ENCODE results near the gene CCDC13. TPM values are rescaled to one million over a fixed set of nuclear protein-coding genes. Genes with fewer than 3 reads are reported as not detected.

Gene CCDC13
- total and polyA plus RNA-seq, 4 donors, result 0.42 to 2.3 (median 1.0) TPM

- DNase-seq (ENCODE audit: low spot score), result no peak
- H3K9me3 ChIP-seq (ENCODE audit: control insufficient read depth in 4 of 4, low read length in 3 of 4), result no peaks in the 10 kb centered on the region
- H3K36me3 ChIP-seq (ENCODE audit: control insufficient read depth in 4 of 4, insufficient read depth in 3 of 4, low read depth in 1 of 4, low read length in 3 of 4), result no peaks in the 10 kb centered on the region
- peaks cover 4 to 15% (median 14%) of the 10 kb centered on the region in 4 donors for H3K4me1 ChIP-seq (ENCODE audit: control insufficient read depth in 4 of 4, insufficient read depth in 4 of 4, low read length in 3 of 4)
- no peak overlapping the region for H3K27ac ChIP-seq (ENCODE audit: low read depth in 1 of 2, low read length in 2 of 2)
- H3K4me3 ChIP-seq (ENCODE audit: low read depth in 1 of 3, low read length in 3 of 3), result no peak overlapping the region
- 88% methylated on average over 3 of the region's 3 CpGs for WGBS
- TF ChIP-seq TAF1 (conservative IDR thresholded peaks at IDR 0.05) (no peak), FOXA1 (IDR thresholded peaks at IDR 0.05) (no peak), ZBTB33 (IDR thresholded peaks at IDR 0.05) (no peak), REST (IDR thresholded peaks at IDR 0.05) (no peak), FOXA2 (IDR thresholded peaks at IDR 0.05) (no peak), CTCF (IDR thresholded peaks at IDR 0.05; ENCODE audit: low read depth, low read length, missing input control) (no peak), MAX (IDR thresholded peaks at IDR 0.05) (no peak), JUND (IDR thresholded peaks at IDR 0.05) (no peak), HNF4A (conservative IDR thresholded peaks at IDR 0.05) (no peak), HNF4G (IDR thresholded peaks at IDR 0.05) (no peak), NR2F2 (IDR thresholded peaks at IDR 0.05) (no peak), RAD21 (IDR thresholded peaks at IDR 0.05) (no peak), SP1 (IDR thresholded peaks at IDR 0.05) (no peak), ATF3 (IDR thresholded peaks at IDR 0.05) (no peak), YY1 (IDR thresholded peaks at IDR 0.05) (no peak)
- H3K9ac ChIP-seq (ENCODE audit: low read depth in 1 of 2, low read length in 2 of 2), result no peak overlapping the region
- no peaks in the 10 kb centered on the region for H3K27me3 ChIP-seq (ENCODE audit: control insufficient read depth in 4 of 4, insufficient read depth in 4 of 4, low read length in 3 of 4)
Measured at GRCh38 chr3:42822828-42823227, 49.8 kb upstream of the CCDC13 start.

- Histone ChIP-seq H3K4me1 (ENCODE audit: control insufficient read depth in 4 of 4, insufficient read depth in 4 of 4, low read length in 3 of 4) (peaks cover 3 to 8% (median 5%) of the 10 kb centered on the region in 4 donors), H3K27ac (ENCODE audit: low read depth in 1 of 2, low read length in 2 of 2) (no peak overlapping the region), H3K9me3 (ENCODE audit: control insufficient read depth in 4 of 4, low read length in 3 of 4) (no peaks in the 10 kb centered on the region), H3K36me3 (ENCODE audit: control insufficient read depth in 4 of 4, insufficient read depth in 3 of 4, low read depth in 1 of 4, low read length in 3 of 4) (no peaks in the 10 kb centered on the region), H3K9ac (ENCODE audit: low read depth in 1 of 2, low read length in 2 of 2) (no peak overlapping the region), H3K27me3 (ENCODE audit: control insufficient read depth in 4 of 4, insufficient read depth in 4 of 4, low read length in 3 of 4) (no peaks in the 10 kb centered on the region), H3K4me3 (ENCODE audit: low read depth in 1 of 3, low read length in 3 of 3) (no peak overlapping the region)
- DNase-seq (ENCODE audit: low spot score), result no peak
- TF ChIP-seq HNF4G (IDR thresholded peaks at IDR 0.05) (no peak), REST (IDR thresholded peaks at IDR 0.05) (no peak), FOXA1 (IDR thresholded peaks at IDR 0.05) (no peak), SP1 (IDR thresholded peaks at IDR 0.05) (no peak)
- 93% methylated on average over 6 of the region's 6 CpGs for WGBS
Measured at GRCh38 chr3:42820746-42821051, 47.6 kb upstream of the CCDC13 start.

Data from liver (tissue), 9 donors.